Stimulated activated CD8-positive, alpha-beta memory T cell treated with anti-CD3 and anti-CD28 coated beads, Interleukin-4, amount 100 ng/mL, for 1 hour (primary cell): ENCODE results near the gene SERPINA3.

Experiments
- DNase-seq, 2 donors: peaks; one replicate each; pipeline ENCODE4 v3.0.0-alpha.2; 2020; ENCODE audit warnings: low read depth in 2 of 2, low spot score in 1 of 2

SERPINA3 gene

GRCh38 chr14:94612580-94613554 lies 676 bp downstream of the SERPINA3 start:
- no peak for DNase-seq

- no peak for DNase-seq
Measured at GRCh38 chr14:94613720-94614644, 1.8 kb downstream of the SERPINA3 start.

- no peak for DNase-seq
Measured at GRCh38 chr14:94614802-94615201, 2.6 kb downstream of the SERPINA3 start.

- no peak for DNase-seq
Measured at GRCh38 chr14:94615254-94615653, 3.1 kb downstream of the SERPINA3 start.

GRCh38 chr14:94615823-94616570 lies 3.8 kb downstream of the SERPINA3 start:
- no peak for DNase-seq

- no peak for DNase-seq
Measured at GRCh38 chr14:94617366-94617941, 5.3 kb downstream of the SERPINA3 start.

- DNase-seq = no peak
Measured at GRCh38 chr14:94617988-94618822, 6.0 kb downstream of the SERPINA3 start.

- DNase-seq = no peak
Measured at GRCh38 chr14:94619297-94619696, 7.1 kb downstream of the SERPINA3 start.

GRCh38 chr14:94620597-94620996 lies 8.4 kb downstream of the SERPINA3 start:
- DNase-seq = no peak

- no peak for DNase-seq
Measured at GRCh38 chr14:94621358-94622134, 9.4 kb downstream of the SERPINA3 start.

GRCh38 chr14:94622653-94623421 lies 10.6 kb downstream of the SERPINA3 start:
- no peak for DNase-seq

GRCh38 chr14:94623422-94623809 lies 11.2 kb downstream of the SERPINA3 start:
- no peak for DNase-seq

- DNase-seq = no peak
Measured at GRCh38 chr14:94623856-94624499, 11.8 kb downstream of the SERPINA3 start.

- no peak for DNase-seq
Measured at GRCh38 chr14:94624537-94625352, 12.6 kb downstream of the SERPINA3 start.

- DNase-seq = no peak
Measured at GRCh38 chr14:94625353-94625635, 13.1 kb downstream of the SERPINA3 start.

- DNase-seq = no peak
Measured at GRCh38 chr14:94628578-94628977, 16.4 kb downstream of the SERPINA3 start.

- no peak for DNase-seq
Measured at GRCh38 chr14:94630396-94630795, 18.2 kb downstream of the SERPINA3 start.
